ENCODE results near the gene PLXNA3. TPM values are rescaled to one million over a fixed set of nuclear protein-coding genes. Genes with fewer than 3 reads are reported as not detected.
A peak's percentile ranks its signal among the peaks of the same experiment; 100 is the strongest.

The PLXNA3 gene
- total RNA-seq, 1 donor from 2014 or later = 16.7 TPM

DNA sequence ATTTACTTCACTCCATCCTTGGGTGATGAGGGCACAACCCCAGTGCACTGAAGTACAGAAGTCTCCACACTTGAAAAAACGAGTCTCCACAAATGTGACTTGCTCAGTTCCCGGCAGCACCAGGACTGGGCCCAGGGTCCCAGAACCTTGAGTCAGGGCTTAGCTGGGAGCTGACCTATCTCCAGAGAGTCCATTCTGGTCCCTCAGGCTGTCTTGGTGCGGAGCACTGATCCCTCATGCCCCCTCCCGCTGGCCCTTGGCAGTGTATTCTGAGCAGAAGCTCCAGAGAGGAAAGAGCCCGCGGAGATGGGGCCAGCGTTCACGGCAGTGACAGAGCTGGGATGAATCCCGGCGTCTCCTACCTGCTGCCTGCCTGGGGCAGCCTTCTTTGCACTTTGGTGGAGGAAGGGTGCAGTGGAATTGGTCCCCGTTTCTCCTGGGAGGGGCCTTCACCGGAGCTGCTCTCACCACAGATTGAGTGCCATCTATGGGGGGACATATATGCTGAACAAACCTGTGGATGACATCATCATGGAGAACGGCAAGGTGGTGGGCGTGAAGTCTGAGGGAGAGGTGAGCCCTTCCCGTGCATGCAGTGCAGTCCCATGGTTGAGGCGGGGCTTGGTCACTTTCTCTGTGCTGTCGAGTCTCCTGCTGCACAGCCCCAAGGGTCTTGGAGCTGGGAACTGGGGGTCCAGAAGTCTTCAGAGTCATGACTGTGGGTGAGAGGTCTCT, 17.3 kb upstream of the PLXNA3 start:
- Histone ChIP-seq H3K27me3 (ENCODE audit: control insufficient read depth, insufficient read depth, low read length) (no peaks in the 10 kb centered on the region), H3K4me3 (ENCODE audit: low read depth, low read length) (no peak overlapping the region), H3K36me3 (ENCODE audit: control insufficient read depth, insufficient read depth, low read length) (no peaks in the 10 kb centered on the region)
- DNase-seq (ENCODE audit: low read depth) = no peak
- TF ChIP-seq, protein P1, sequence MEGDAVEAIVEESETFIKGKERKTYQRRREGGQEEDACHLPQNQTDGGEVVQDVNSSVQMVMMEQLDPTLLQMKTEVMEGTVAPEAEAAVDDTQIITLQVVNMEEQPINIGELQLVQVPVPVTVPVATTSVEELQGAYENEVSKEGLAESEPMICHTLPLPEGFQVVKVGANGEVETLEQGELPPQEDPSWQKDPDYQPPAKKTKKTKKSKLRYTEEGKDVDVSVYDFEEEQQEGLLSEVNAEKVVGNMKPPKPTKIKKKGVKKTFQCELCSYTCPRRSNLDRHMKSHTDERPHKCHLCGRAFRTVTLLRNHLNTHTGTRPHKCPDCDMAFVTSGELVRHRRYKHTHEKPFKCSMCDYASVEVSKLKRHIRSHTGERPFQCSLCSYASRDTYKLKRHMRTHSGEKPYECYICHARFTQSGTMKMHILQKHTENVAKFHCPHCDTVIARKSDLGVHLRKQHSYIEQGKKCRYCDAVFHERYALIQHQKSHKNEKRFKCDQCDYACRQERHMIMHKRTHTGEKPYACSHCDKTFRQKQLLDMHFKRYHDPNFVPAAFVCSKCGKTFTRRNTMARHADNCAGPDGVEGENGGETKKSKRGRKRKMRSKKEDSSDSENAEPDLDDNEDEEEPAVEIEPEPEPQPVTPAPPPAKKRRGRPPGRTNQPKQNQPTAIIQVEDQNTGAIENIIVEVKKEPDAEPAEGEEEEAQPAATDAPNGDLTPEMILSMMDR (IDR thresholded peaks at IDR 0.05; ENCODE audit: insufficient read depth, low read length, poor library complexity, severe bottlenecking) = no peak

DNA sequence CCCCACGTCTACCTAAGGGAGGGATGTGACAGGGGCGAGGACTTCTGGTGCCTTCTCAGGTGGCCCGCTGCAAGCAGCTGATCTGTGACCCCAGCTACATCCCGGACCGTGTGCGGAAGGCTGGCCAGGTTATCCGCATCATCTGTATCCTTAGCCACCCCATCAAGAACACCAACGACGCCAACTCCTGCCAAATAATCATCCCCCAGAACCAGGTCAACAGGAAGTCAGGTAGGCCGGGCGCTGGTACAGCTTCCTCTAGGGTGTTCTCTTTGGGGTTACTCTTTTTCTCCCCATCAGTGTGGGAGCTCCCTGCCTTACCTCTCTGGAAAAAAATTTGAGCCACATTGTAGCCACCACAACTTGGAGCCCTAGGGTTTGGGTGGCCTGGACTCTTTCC, 16.5 kb upstream of the PLXNA3 start:
- TF ChIP-seq, protein P1 (IDR thresholded peaks at IDR 0.05; ENCODE audit: insufficient read depth, low read length, poor library complexity, severe bottlenecking) = no peak
- no peak overlapping the region for H3K4me3 ChIP-seq (ENCODE audit: low read depth, low read length)
- H3K27me3 ChIP-seq (ENCODE audit: control insufficient read depth, insufficient read depth, low read length) = no peaks in the 10 kb centered on the region
- DNase-seq (ENCODE audit: low read depth) = no peak
- no peaks in the 10 kb centered on the region for H3K36me3 ChIP-seq (ENCODE audit: control insufficient read depth, insufficient read depth, low read length)

DNA sequence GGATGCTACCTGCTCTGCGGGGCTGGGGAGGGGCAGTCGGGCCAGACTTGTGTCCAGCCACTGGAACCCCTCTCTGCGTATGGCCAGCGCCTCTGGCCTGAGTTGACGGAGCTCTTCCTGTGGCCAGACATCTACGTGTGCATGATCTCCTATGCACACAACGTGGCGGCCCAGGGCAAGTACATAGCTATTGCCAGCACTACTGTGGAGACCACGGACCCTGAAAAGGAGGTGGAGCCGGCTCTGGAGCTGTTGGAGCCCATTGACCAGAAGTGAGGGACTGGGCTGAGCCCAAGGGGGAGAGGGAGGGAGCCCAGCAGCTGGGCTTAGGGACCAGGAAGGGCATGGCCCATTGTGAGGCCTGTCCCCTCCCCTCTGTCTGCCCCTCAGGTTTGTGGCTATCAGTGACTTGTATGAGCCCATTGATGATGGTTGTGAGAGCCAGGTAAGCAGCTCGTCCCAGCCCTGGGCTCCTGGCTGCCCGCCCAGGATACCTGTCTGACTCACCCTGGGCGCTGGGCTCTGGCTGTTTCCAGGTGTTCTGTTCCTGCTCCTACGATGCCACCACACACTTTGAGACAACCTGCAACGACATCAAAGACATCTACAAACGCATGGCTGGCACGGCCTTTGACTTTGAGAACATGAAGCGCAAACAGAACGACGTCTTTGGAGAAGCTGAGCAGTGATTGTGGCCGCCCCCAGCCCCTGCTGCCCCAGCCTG, 15.9 kb upstream of the PLXNA3 start:
- TF ChIP-seq, protein P1 (IDR thresholded peaks at IDR 0.05; ENCODE audit: insufficient read depth, low read length, poor library complexity, severe bottlenecking) = no peak
- H3K36me3 ChIP-seq (ENCODE audit: control insufficient read depth, insufficient read depth, low read length) = no peaks in the 10 kb centered on the region
- no peak for DNase-seq (ENCODE audit: low read depth)
- H3K4me3 ChIP-seq (ENCODE audit: low read depth, low read length) = no peak overlapping the region
- no peaks in the 10 kb centered on the region for H3K27me3 ChIP-seq (ENCODE audit: control insufficient read depth, insufficient read depth, low read length)

DNA sequence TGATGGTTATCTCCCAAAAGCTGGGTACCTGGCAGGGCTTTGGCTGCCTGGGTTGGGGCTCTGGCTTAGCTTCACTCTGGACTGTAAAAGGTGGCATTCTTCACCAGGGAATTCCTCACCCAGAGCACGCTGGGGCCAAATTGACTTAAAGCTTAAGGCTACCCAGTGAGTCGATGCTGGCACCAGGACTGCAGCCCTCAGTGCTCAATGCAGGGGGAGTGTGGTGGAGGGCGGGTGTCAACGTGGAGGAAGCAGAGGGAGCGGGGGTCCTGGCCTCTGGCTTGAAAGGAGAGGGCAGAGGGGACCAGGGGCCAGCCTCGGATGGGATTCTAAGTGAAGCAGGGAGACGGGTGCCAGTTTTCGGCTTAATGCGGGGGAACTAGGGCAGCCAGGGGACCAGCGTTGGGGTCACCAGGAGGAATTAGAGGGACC, 14.6 kb upstream of the PLXNA3 start:
- H3K27me3 ChIP-seq (ENCODE audit: control insufficient read depth, insufficient read depth, low read length) = no peaks in the 10 kb centered on the region
- TF ChIP-seq, protein P1 (IDR thresholded peaks at IDR 0.05; ENCODE audit: insufficient read depth, low read length, poor library complexity, severe bottlenecking) = no peak
- H3K4me3 ChIP-seq (ENCODE audit: low read depth, low read length) = peak overlapping the region; percentile 21
- DNase-seq (ENCODE audit: low read depth) = no peak
- no peaks in the 10 kb centered on the region for H3K36me3 ChIP-seq (ENCODE audit: control insufficient read depth, insufficient read depth, low read length)

DNA sequence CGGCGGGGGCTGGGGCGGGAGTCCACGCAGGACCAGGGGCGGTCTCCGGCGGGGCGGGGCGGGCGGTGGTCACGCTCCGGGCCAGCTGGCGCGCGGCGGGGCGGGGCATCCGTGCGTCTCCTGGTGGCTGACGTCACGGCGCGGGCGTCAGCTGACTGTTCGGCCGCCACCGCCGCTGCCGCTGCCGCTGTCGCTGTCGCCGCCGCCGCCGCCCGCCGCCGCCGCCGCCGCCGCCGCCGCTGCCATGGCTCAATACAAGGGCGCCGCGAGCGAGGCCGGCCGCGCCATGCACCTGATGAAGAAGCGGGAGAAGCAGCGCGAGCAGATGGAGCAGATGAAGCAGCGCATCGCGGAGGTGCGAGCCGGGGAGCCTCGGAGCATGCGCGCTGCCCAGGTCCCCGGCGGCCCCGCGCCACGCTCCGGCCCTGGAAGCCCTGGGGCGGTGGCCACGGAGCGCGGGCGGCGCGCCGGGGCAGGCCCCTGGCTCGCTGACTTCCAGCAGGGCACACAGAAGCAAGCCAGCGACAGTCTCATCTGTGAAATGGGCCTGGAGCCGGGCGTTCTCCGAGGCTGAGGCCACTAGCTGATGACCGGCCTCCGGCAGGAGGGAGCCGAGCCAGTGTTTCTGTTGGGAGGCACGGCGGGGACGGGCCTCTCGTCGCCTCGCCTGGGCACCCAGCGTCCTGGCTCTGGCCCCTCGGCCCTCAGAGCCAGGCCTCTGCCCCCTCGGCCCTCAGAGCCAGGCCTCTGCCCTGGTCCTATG, 13.9 kb upstream of the PLXNA3 start, which contains the start of gene FAM50A:
FAM50A (plus strand) TSS at position 150 of the 763 bp plus-strand sequence; CDS start at position 245, 95 bp downstream.
- TF ChIP-seq, protein P1 (IDR thresholded peaks at IDR 0.05; ENCODE audit: insufficient read depth, low read length, poor library complexity, severe bottlenecking) = no peak
- Histone ChIP-seq H3K4me3 (ENCODE audit: low read depth, low read length) (peak within 1 kb of the TSS; percentile 57), H3K36me3 (ENCODE audit: control insufficient read depth, insufficient read depth, low read length) (no peaks in the 10 kb centered on the region), H3K27me3 (ENCODE audit: control insufficient read depth, insufficient read depth, low read length) (no peaks in the 10 kb centered on the region)
- no peak for DNase-seq (ENCODE audit: low read depth)
